ENCODE results near the gene FYB1. TPM values are rescaled to one million over a fixed set of nuclear protein-coding genes. Genes with fewer than 3 reads are reported as not detected.

The FYB1 gene
- total RNA-seq, 1 experiment from 2014 or later: not detected

DNA sequence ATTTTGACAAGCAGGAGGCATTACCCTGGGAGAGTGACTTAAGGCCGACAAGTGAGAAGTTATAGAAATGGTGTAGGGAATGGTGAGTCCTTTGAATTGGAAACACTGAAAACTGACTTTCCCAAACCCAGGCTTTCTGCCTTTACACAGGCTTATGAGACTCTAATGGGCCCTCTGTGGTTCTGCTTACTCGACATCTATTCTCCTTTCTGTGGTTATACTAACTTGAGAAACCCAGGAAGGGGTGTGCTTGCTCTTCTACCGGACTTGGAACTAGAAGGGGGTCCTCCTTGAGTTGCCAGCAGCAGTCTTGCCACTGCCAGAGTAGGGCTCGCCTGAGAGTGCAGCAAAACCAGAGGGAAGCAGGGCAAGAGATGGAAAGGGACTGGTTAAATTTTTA, 63.3 kb downstream of the FYB1 start:
- H3K9me3 ChIP-seq (ENCODE audit: low read depth, low read length, poor library complexity, severe bottlenecking): no peaks in the 10 kb centered on the region
- ChIA-PET CTCF (no interaction called here), POLR2A (ENCODE audit: low non-redundant PET) (no interaction called here)
- intact Hi-C loops (cut with micrococcal nuclease; ENCODE audit: unreplicated experiment): no loop called here
- no peak overlapping the region for H3K27ac ChIP-seq (ENCODE audit: low read depth, low read length, poor library complexity, severe bottlenecking)
- H3K36me3 ChIP-seq (ENCODE audit: insufficient read depth, low read length, poor library complexity, severe bottlenecking): no peaks in the 10 kb centered on the region
- no peak for TF ChIP-seq CTCF (conservative IDR thresholded peaks at IDR 0.05; ENCODE audit: low read depth, low read length)
- TF ChIP-seq EZH2 (IDR thresholded peaks at IDR 0.05; ENCODE audit: borderline replicate concordance, low read depth, low read length, poor library complexity, severe bottlenecking): no peak
- no peaks in the 10 kb centered on the region for H3K4me1 ChIP-seq (ENCODE audit: insufficient read depth, low read length, poor library complexity, severe bottlenecking)
- no peaks in the 10 kb centered on the region for H3K27me3 ChIP-seq (replicated peaks; ENCODE audit: insufficient read depth, low read depth, low read length, poor library complexity)
- no peak overlapping the region for H3K4me3 ChIP-seq (ENCODE audit: low read depth, low read length, poor library complexity, severe bottlenecking)
- DNase-seq (ENCODE audit: low spot score): no peak
- no TSS peak for BruUV-seq (replicated peaks)

DNA sequence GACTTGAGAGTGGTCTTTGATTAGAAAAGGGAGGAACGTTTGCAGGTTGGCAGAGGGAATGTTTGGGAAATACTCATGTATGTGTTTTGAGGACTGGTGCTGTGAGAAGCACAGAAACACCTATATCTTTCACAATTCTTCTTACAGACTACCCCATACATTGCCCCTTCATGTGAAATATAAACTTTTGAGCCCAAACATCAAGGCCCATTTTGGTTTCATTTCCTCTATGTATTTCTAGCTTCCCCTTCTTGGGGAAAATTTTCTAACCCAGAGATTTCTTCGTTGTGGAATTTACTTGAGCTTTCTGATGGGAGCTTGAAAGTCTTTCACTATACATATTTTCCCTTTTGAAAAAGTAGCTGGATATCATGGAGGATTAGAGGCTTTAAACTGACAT, 67.6 kb downstream of the FYB1 start:
- Histone ChIP-seq H3K4me3 (ENCODE audit: low read depth, low read length, poor library complexity, severe bottlenecking) (no peak overlapping the region), H3K4me1 (ENCODE audit: insufficient read depth, low read length, poor library complexity, severe bottlenecking) (no peaks in the 10 kb centered on the region), H3K36me3 (ENCODE audit: insufficient read depth, low read length, poor library complexity, severe bottlenecking) (no peaks in the 10 kb centered on the region), H3K27me3 (replicated peaks; ENCODE audit: insufficient read depth, low read depth, low read length, poor library complexity) (no peaks in the 10 kb centered on the region), H3K27ac (ENCODE audit: low read depth, low read length, poor library complexity, severe bottlenecking) (no peak overlapping the region), H3K9me3 (ENCODE audit: low read depth, low read length, poor library complexity, severe bottlenecking) (no peaks in the 10 kb centered on the region)
- no peak for TF ChIP-seq CTCF (conservative IDR thresholded peaks at IDR 0.05; ENCODE audit: low read depth, low read length)
- no peak for TF ChIP-seq EZH2 (IDR thresholded peaks at IDR 0.05; ENCODE audit: borderline replicate concordance, low read depth, low read length, poor library complexity, severe bottlenecking)
- BruUV-seq (replicated peaks): no TSS peak
- ChIA-PET CTCF (no interaction called here), POLR2A (ENCODE audit: low non-redundant PET) (no interaction called here)
- DNase-seq (ENCODE audit: low spot score): no peak
- intact Hi-C loops (cut with micrococcal nuclease; ENCODE audit: unreplicated experiment): loop anchor here (2.0 kb wide), 1 partner anchor 419 kb away; no protein-coding TSS in a partner anchor

- DNase-seq (ENCODE audit: low spot score): no peak
- POLR2A ChIA-PET (ENCODE audit: low non-redundant PET): no interaction called here
- intact Hi-C loops (cut with micrococcal nuclease; ENCODE audit: unreplicated experiment): loop anchor here (1.0 to 10.0 kb wide), 2 partner anchors 133 to 395 kb away; no protein-coding TSS in a partner anchor
- BruUV-seq (replicated peaks): no TSS peak
- TF ChIP-seq EZH2 (IDR thresholded peaks at IDR 0.05; ENCODE audit: borderline replicate concordance, low read depth, low read length, poor library complexity, severe bottlenecking): no peak
- no peak for TF ChIP-seq CTCF (conservative IDR thresholded peaks at IDR 0.05; ENCODE audit: low read depth, low read length)
- Histone ChIP-seq H3K4me3 (ENCODE audit: low read depth, low read length, poor library complexity, severe bottlenecking) (no peak overlapping the region), H3K4me1 (ENCODE audit: insufficient read depth, low read length, poor library complexity, severe bottlenecking) (no peaks in the 10 kb centered on the region), H3K36me3 (ENCODE audit: insufficient read depth, low read length, poor library complexity, severe bottlenecking) (no peaks in the 10 kb centered on the region), H3K27ac (ENCODE audit: low read depth, low read length, poor library complexity, severe bottlenecking) (no peak overlapping the region), H3K9me3 (ENCODE audit: low read depth, low read length, poor library complexity, severe bottlenecking) (no peaks in the 10 kb centered on the region), H3K27me3 (replicated peaks; ENCODE audit: insufficient read depth, low read depth, low read length, poor library complexity) (no peaks in the 10 kb centered on the region)
- CTCF ChIA-PET: interaction anchor here (0.7 kb wide), 1 partner anchor 884 kb away, joined by 3 read pairs; no protein-coding TSS in a partner anchor
Measured at GRCh38 chr5:39149966-39150365, 69.4 kb downstream of the FYB1 start.

All from A673 (cell line).